Chondrocyte (in vitro differentiated cells): ENCODE data around the gene RTN1. TPM values are rescaled to one million over a fixed set of nuclear protein-coding genes. Genes with fewer than 3 reads are reported as not detected.

Experiments used
- DNase-seq: peaks from one replicate; pipeline ENCODE4 v3.0.0; 2021; ENCODE audit warnings: mixed read lengths, low spot score
- H3K27ac Mint-ChIP-seq: one replicate; pipeline ENCODE4 v1.8.0; 2021; ENCODE audit warnings: mild to moderate bottlenecking, moderate library complexity, mixed read lengths; ENCODE audit not compliant: unreplicated experiment
- H3K27me3 Mint-ChIP-seq: 2 replicates; pipeline ENCODE4 v1.8.0; 2021; ENCODE audit warnings: low read depth, mixed read lengths
- H3K36me3 Mint-ChIP-seq: 2 replicates; pipeline ENCODE4 v1.8.0; 2021; ENCODE audit warnings: low read depth, mixed read lengths
- H3K4me1 Mint-ChIP-seq: 2 replicates; pipeline ENCODE4 v1.8.0; 2021; ENCODE audit warnings: low read depth, mild to moderate bottlenecking, mixed read lengths
- H3K4me3 Mint-ChIP-seq: one replicate; pipeline ENCODE4 v1.8.0; 2021; ENCODE audit warnings: mild to moderate bottlenecking, moderate library complexity, mixed read lengths; ENCODE audit not compliant: unreplicated experiment
- H3K9me3 Mint-ChIP-seq: 2 replicates; pipeline ENCODE4 v1.8.0; 2021; ENCODE audit warnings: low read depth, mixed read lengths
- CTCF ChIP-seq: fragments of 200-600 bp; sonication (generic); IDR thresholded peaks from 2 replicates; pipeline ENCODE4 v1.5.0; 2021; ENCODE audit warnings: antibody characterized with exemption, mild to moderate bottlenecking, moderate library complexity
- total RNA-seq: library from RNA; stranded (reverse); gene quantifications from 3 replicates; pipeline ENCODE4 v1.2.1, GENCODE V29; 2021

RTN1 gene
- total RNA-seq, 1 donor from 2014 or later = 0.32 TPM

GRCh38 chr14:59897757-59898383 lies 27.3 kb upstream of the RTN1 start:
- H3K4me3 Mint-ChIP-seq = no peak overlapping the region
- H3K36me3 Mint-ChIP-seq = no peaks in the 10 kb centered on the region
- no peak for DNase-seq
- peaks cover 2% of the 10 kb centered on the region for H3K9me3 Mint-ChIP-seq
- H3K4me1 Mint-ChIP-seq = no peaks in the 10 kb centered on the region
- no peak overlapping the region for H3K27ac Mint-ChIP-seq
- peak; percentile 58 for TF ChIP-seq CTCF
- H3K27me3 Mint-ChIP-seq = peaks cover 27% of the 10 kb centered on the region

DNA sequence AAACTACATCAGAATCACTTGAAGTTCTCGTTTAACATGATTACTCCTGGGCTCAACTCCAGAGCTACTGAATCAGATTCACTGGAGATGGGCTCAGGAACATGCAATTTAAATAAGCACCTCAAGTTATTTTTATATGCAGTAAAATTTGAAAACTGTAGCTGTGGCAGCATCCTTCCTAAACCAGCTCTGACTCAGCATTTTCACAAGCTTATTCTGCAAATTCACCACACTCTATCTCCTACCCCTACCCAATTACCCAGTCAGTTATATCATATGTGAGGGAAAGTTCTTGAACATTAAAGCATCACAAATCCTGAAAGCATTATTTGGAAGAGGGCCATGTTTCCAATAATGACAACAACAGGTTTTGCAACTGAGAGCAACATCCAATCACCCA lies 25.1 kb upstream of the RTN1 start:
- TF ChIP-seq CTCF = no peak
- Mint-ChIP-seq H3K4me3 (no peak overlapping the region), H3K9me3 (no peaks in the 10 kb centered on the region), H3K27ac (no peak overlapping the region), H3K27me3 (peaks cover 25% of the 10 kb centered on the region), H3K36me3 (no peaks in the 10 kb centered on the region), H3K4me1 (no peaks in the 10 kb centered on the region)
- no peak for DNase-seq

DNA sequence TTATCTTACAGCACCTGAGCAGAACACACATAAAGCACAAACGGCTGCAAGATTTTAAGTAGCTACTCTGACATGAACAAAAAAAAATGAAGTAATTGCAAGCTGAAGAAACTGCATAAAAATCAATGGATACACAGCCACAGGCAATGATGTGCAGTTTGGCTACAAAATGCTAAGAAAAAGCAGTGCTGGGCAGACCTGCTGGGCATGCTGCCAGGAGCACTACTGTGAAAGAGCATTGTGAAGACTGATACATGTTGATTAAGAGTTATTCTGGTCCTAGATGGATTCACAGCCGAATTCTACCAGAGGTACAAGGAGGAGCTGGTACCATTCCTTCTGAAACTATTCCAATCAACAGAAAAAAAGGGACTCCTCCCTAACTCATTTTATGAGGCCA lies 20.1 kb upstream of the RTN1 start:
- no peak for TF ChIP-seq CTCF
- H3K27me3 Mint-ChIP-seq = peaks cover 17% of the 10 kb centered on the region

GRCh38 chr14:59882957-59883356 lies 12.4 kb upstream of the RTN1 start:
- Mint-ChIP-seq H3K4me3 (no peak overlapping the region), H3K36me3 (no peaks in the 10 kb centered on the region), H3K27me3 (peaks cover 39% of the 10 kb centered on the region), H3K27ac (no peak overlapping the region), H3K4me1 (no peaks in the 10 kb centered on the region), H3K9me3 (peaks cover 2% of the 10 kb centered on the region)
- peak; percentile 55 for TF ChIP-seq CTCF
- DNase-seq = no peak

More for the DNA sequence above, 20.1 kb upstream of the RTN1 start:
- H3K36me3 Mint-ChIP-seq = no peaks in the 10 kb centered on the region
- H3K27ac Mint-ChIP-seq = no peak overlapping the region
- no peaks in the 10 kb centered on the region for H3K4me1 Mint-ChIP-seq
- DNase-seq = no peak
- H3K9me3 Mint-ChIP-seq = no peaks in the 10 kb centered on the region
- no peak overlapping the region for H3K4me3 Mint-ChIP-seq

DNA sequence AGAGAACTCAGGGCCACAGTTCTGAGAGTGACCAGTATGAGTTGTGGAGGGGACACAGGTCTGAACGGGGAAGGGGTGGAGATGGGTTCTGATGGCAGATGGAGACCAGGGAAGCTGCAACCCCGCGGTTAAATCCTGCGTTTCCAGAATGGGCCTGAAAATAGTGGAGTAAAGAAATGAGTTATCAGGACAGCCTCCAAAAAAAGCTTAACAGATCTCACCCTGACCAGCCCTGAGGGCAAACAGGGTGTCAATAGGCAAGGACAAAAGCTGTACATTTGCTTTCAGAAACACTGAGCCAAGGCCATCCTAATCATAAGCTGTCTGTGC lies 555 bp upstream of the RTN1 start:
- DNase-seq = no peak
- H3K4me3 Mint-ChIP-seq = peak overlapping the region; percentile 88
- peaks cover 10% of the 10 kb centered on the region for H3K4me1 Mint-ChIP-seq
- H3K27ac Mint-ChIP-seq = no peak overlapping the region
- no peaks in the 10 kb centered on the region for H3K36me3 Mint-ChIP-seq
- TF ChIP-seq CTCF = no peak
- peaks cover 8% of the 10 kb centered on the region for H3K9me3 Mint-ChIP-seq
- H3K27me3 Mint-ChIP-seq = peaks cover 60% of the 10 kb centered on the region
